ENCODE data around the gene BACE2. TPM values are rescaled to one million over a fixed set of nuclear protein-coding genes. Genes with fewer than 3 reads are reported as not detected.

The BACE2 gene
- total RNA-seq (10 to 100 TPM; 33.5 to 36.0 TPM), polyA plus RNA-seq (ENCODE audit: insufficient read length in 2 of 2) (10 to 100 TPM in 1 of 2 donors, 1 to 10 TPM in 1; 9.2 to 22.9 TPM)
- long read RNA-seq, donor 1, transcript BACE2-202 (9 exons, 2,993 nt), result major isoform, 9 of 9 reads
- long read RNA-seq, donor 1, partial matches to known transcripts, result 0 of 9 reads
- long read RNA-seq, donor 1, other reads (novel, unspliced or antisense), result 0 of 9 reads
- long read RNA-seq, donor 2, partial matches to known transcripts, result 0 of 1 reads
- long read RNA-seq, donor 2, other reads (novel, unspliced or antisense), result 0 of 1 reads
- long read RNA-seq, donor 3, transcript BACE2-202 (9 exons, 2,993 nt), result major isoform, 7 of 7 reads
- long read RNA-seq, donor 3, partial matches to known transcripts, result 0 of 7 reads
- long read RNA-seq, donor 3, other reads (novel, unspliced or antisense), result 0 of 7 reads
- long read RNA-seq, donor 4, transcript BACE2-202 (9 exons, 2,993 nt), result major isoform, 6 of 13 reads
- long read RNA-seq, donor 4, partial matches to known transcripts, result 5 of 13 reads
- long read RNA-seq, donor 4, other reads (novel, unspliced or antisense), result 0 of 13 reads

- Histone ChIP-seq H3K36me3 (ENCODE audit: control insufficient read depth, insufficient read depth, low read length) (no peaks in the 10 kb centered on the region), H3K4me1 (ENCODE audit: control insufficient read depth, insufficient read depth, low read length) (peaks cover 18% of the 10 kb centered on the region), H3K27ac (ENCODE audit: low read depth, low read length) (peak within 1 kb of the TSS; percentile 70), H3K4me3 (ENCODE audit: low read depth, low read length) (peak within 1 kb of the TSS; percentile 72), H3K9me3 (ENCODE audit: control insufficient read depth, insufficient read depth, low read length) (no peaks in the 10 kb centered on the region), H3K27me3 (ENCODE audit: control insufficient read depth, insufficient read depth, low read length) (peaks cover 10% of the 10 kb centered on the region)
- peak in 3 of 6 donors; percentile 43 to 84 (median 54) for DNase-seq (ENCODE audit: low read depth in 4 of 6, low spot score in 6 of 6)
- WGBS (ENCODE audit: insufficient coverage), result under 1% methylated on average over 111 of the region's 111 CpGs
Observed at GRCh38 chr21:41167348-41168342, at the start of gene BACE2. Gene BACE2, plus strand, starts transcription at chr21:41168160. Its CDS starts 104 bp downstream, at chr21:41168264.

DNA sequence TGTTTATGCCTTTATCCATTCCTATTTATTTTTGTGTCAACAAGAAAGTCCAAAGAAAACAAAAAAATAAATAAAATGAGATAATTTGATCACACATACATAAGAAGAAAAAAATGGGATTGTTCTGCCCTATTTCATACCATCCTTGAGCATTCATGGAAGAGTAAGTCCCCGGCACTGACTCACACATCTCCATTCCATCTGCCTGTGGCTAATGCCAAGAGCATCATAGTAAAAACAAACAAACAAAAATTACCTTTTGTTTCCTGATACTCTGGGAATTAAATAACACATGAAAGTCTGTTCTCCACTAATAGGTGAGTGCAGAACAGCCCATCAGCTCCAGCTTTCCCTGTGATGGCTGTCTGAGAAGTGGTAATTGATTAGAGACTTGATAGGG lies 48.1 kb upstream of the BACE2 start:
- Histone ChIP-seq H3K27me3 (ENCODE audit: control insufficient read depth, insufficient read depth, low read length) (no peaks in the 10 kb centered on the region), H3K4me3 (ENCODE audit: low read depth, low read length) (no peak overlapping the region), H3K27ac (ENCODE audit: low read depth, low read length) (no peak overlapping the region), H3K36me3 (ENCODE audit: control insufficient read depth, insufficient read depth, low read length) (no peaks in the 10 kb centered on the region), H3K4me1 (ENCODE audit: control insufficient read depth, insufficient read depth, low read length) (no peaks in the 10 kb centered on the region), H3K9me3 (ENCODE audit: control insufficient read depth, insufficient read depth, low read length) (no peaks in the 10 kb centered on the region)
- no peak for DNase-seq (ENCODE audit: low read depth in 4 of 6, low spot score in 6 of 6)
- WGBS (ENCODE audit: insufficient coverage), result no CpG with 5 or more reads among the region's 1 CpG

DNA sequence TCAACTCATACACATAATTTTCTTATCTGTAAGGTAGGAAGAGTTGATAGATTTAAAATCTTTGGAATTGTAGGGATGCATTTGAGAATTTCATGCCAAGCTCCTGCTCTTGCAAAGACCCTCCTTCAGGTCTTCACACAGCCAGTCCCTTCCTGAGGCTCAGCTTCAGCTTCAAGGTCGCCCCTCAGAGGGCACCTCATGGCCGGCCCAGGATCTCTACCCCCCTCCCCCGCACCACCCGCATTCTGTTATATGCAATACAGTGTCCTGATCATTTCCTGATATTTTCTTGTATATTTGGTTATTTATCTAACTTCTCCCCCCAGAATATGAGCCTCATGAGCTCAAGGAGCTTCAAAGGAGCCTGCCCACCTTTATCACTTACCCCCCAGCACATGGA lies 47.0 kb upstream of the BACE2 start:
- no peak overlapping the region for H3K27ac ChIP-seq (ENCODE audit: low read depth, low read length)
- no peaks in the 10 kb centered on the region for H3K36me3 ChIP-seq (ENCODE audit: control insufficient read depth, insufficient read depth, low read length)
- no peaks in the 10 kb centered on the region for H3K4me1 ChIP-seq (ENCODE audit: control insufficient read depth, insufficient read depth, low read length)
- DNase-seq (ENCODE audit: low read depth in 4 of 6, low spot score in 6 of 6), result no peak
- H3K9me3 ChIP-seq (ENCODE audit: control insufficient read depth, insufficient read depth, low read length), result no peaks in the 10 kb centered on the region
- H3K27me3 ChIP-seq (ENCODE audit: control insufficient read depth, insufficient read depth, low read length), result no peaks in the 10 kb centered on the region
- 33% methylated on average over 1 of the region's 4 CpGs for WGBS (ENCODE audit: insufficient coverage)
- no peak overlapping the region for H3K4me3 ChIP-seq (ENCODE audit: low read depth, low read length)

GRCh38 chr21:41121785-41122415 lies 46.1 kb upstream of the BACE2 start:
- no peaks in the 10 kb centered on the region for H3K4me1 ChIP-seq (ENCODE audit: control insufficient read depth, insufficient read depth, low read length)
- no peaks in the 10 kb centered on the region for H3K36me3 ChIP-seq (ENCODE audit: control insufficient read depth, insufficient read depth, low read length)
- H3K27me3 ChIP-seq (ENCODE audit: control insufficient read depth, insufficient read depth, low read length), result no peaks in the 10 kb centered on the region
- WGBS (ENCODE audit: insufficient coverage), result 48% methylated on average over 19 of the region's 19 CpGs
- DNase-seq (ENCODE audit: low read depth in 4 of 6, low spot score in 6 of 6), result peak; percentile 32 to 90 (median 52)
- H3K27ac ChIP-seq (ENCODE audit: low read depth, low read length), result no peak overlapping the region
- no peaks in the 10 kb centered on the region for H3K9me3 ChIP-seq (ENCODE audit: control insufficient read depth, insufficient read depth, low read length)
- H3K4me3 ChIP-seq (ENCODE audit: low read depth, low read length), result no peak overlapping the region

- peak in 2 of 6 donors; percentile 31 to 81 for DNase-seq (ENCODE audit: low read depth in 4 of 6, low spot score in 6 of 6)
Observed at GRCh38 chr21:41124641-41125201, 43.2 kb upstream of the BACE2 start.

GRCh38 chr21:41128981-41129380 lies 39.0 kb upstream of the BACE2 start:
- DNase-seq (ENCODE audit: low read depth in 4 of 6, low spot score in 6 of 6), result no peak
- Histone ChIP-seq H3K36me3 (ENCODE audit: control insufficient read depth, insufficient read depth, low read length) (no peaks in the 10 kb centered on the region), H3K27me3 (ENCODE audit: control insufficient read depth, insufficient read depth, low read length) (no peaks in the 10 kb centered on the region), H3K9me3 (ENCODE audit: control insufficient read depth, insufficient read depth, low read length) (peaks cover 1% of the 10 kb centered on the region), H3K27ac (ENCODE audit: low read depth, low read length) (no peak overlapping the region), H3K4me1 (ENCODE audit: control insufficient read depth, insufficient read depth, low read length) (no peaks in the 10 kb centered on the region), H3K4me3 (ENCODE audit: low read depth, low read length) (no peak overlapping the region)

More at GRCh38 chr21:41124641-41125201, 43.2 kb upstream of the BACE2 start:
- Histone ChIP-seq H3K27ac (ENCODE audit: low read depth, low read length) (no peak overlapping the region), H3K9me3 (ENCODE audit: control insufficient read depth, insufficient read depth, low read length) (peaks cover 1% of the 10 kb centered on the region), H3K36me3 (ENCODE audit: control insufficient read depth, insufficient read depth, low read length) (no peaks in the 10 kb centered on the region), H3K27me3 (ENCODE audit: control insufficient read depth, insufficient read depth, low read length) (no peaks in the 10 kb centered on the region), H3K4me3 (ENCODE audit: low read depth, low read length) (no peak overlapping the region), H3K4me1 (ENCODE audit: control insufficient read depth, insufficient read depth, low read length) (no peaks in the 10 kb centered on the region)
- 53% methylated on average over 9 of the region's 13 CpGs for WGBS (ENCODE audit: insufficient coverage)

- WGBS (ENCODE audit: insufficient coverage), result 83% methylated on average over 1 of the region's 3 CpGs
- H3K4me3 ChIP-seq (ENCODE audit: low read depth, low read length), result no peak overlapping the region
Observed at GRCh38 chr21:41130883-41131282, 37.1 kb upstream of the BACE2 start.

GRCh38 chr21:41133874-41134522 lies 34.0 kb upstream of the BACE2 start:
- Histone ChIP-seq H3K27me3 (ENCODE audit: control insufficient read depth, insufficient read depth, low read length) (no peaks in the 10 kb centered on the region), H3K36me3 (ENCODE audit: control insufficient read depth, insufficient read depth, low read length) (no peaks in the 10 kb centered on the region), H3K4me3 (ENCODE audit: low read depth, low read length) (no peak overlapping the region), H3K4me1 (ENCODE audit: control insufficient read depth, insufficient read depth, low read length) (peaks cover 3% of the 10 kb centered on the region), H3K27ac (ENCODE audit: low read depth, low read length) (no peak overlapping the region), H3K9me3 (ENCODE audit: control insufficient read depth, insufficient read depth, low read length) (no peaks in the 10 kb centered on the region)
- DNase-seq (ENCODE audit: low read depth in 4 of 6, low spot score in 6 of 6), result peak in 4 of 6 donors; percentile 23 to 80 (median 45)
- WGBS (ENCODE audit: insufficient coverage), result 63% methylated on average over 3 of the region's 5 CpGs

More at GRCh38 chr21:41130883-41131282, 37.1 kb upstream of the BACE2 start:
- H3K4me1 ChIP-seq (ENCODE audit: control insufficient read depth, insufficient read depth, low read length), result no peaks in the 10 kb centered on the region
- H3K27me3 ChIP-seq (ENCODE audit: control insufficient read depth, insufficient read depth, low read length), result no peaks in the 10 kb centered on the region
- H3K27ac ChIP-seq (ENCODE audit: low read depth, low read length), result no peak overlapping the region
- no peaks in the 10 kb centered on the region for H3K36me3 ChIP-seq (ENCODE audit: control insufficient read depth, insufficient read depth, low read length)
- DNase-seq (ENCODE audit: low read depth in 4 of 6, low spot score in 6 of 6), result no peak
- H3K9me3 ChIP-seq (ENCODE audit: control insufficient read depth, insufficient read depth, low read length), result peaks cover 1% of the 10 kb centered on the region
